Spleen (tissue), 11 donors: Measurements from ENCODE around the gene ZFYVE28. TPM values are rescaled to one million over a fixed set of nuclear protein-coding genes. Genes with fewer than 3 reads are reported as not detected.

ENCODE experiments used
- DNase-seq: peaks from one replicate; pipeline ENCODE4 v3.0.0-alpha.2; 2020
- H3K27ac ChIP-seq, 8 donors: fragments of 200-600 bp; sonication (generic) in 7 of 8; 1 replicate in 4 of 8; 2 replicates in 4 of 8; pipeline versions ENCODE4 v1.5.0 to v1.8.0; 2016 to 2021; ENCODE audit warnings: inconsistent platforms in 4 of 8, mild to moderate bottlenecking in 4 of 8, moderate library complexity in 1 of 8
- H3K27me3 ChIP-seq, 7 donors: fragments of 200-600 bp; sonication (generic) in 6 of 7; replicated peaks in 1 of 7; 1 replicate in 4 of 7; 2 replicates in 3 of 7; pipeline versions ENCODE4 v1.5.0 to v1.8.0; 2016 to 2021; ENCODE audit warnings: inconsistent platforms in 3 of 7, mild to moderate bottlenecking in 1 of 7
- H3K36me3 ChIP-seq, 6 donors: fragments of 200-600 bp; sonication (generic) in 5 of 6; 1 replicate in 4 of 6; 2 replicates in 2 of 6; pipeline versions ENCODE4 v1.5.0 to v1.8.0; 2016 to 2021; ENCODE audit warnings: inconsistent platforms in 2 of 6
- H3K4me1 ChIP-seq, 6 donors: fragments of 200-600 bp; sonication (generic) in 5 of 6; 1 replicate in 3 of 6; 2 replicates in 3 of 6; pipeline versions ENCODE4 v1.5.0 to v1.8.0; 2016 to 2021; ENCODE audit warnings: inconsistent platforms in 3 of 6
- H3K4me3 ChIP-seq, 8 donors: fragments of 200-600 bp; sonication (generic) in 7 of 8; 1 replicate in 4 of 8; 2 replicates in 4 of 8; pipeline versions ENCODE4 v1.5.0 to v1.8.0; 2016 to 2021; ENCODE audit warnings: inconsistent platforms in 4 of 8, mild to moderate bottlenecking in 4 of 8, moderate library complexity in 2 of 8
- H3K9me3 ChIP-seq, 8 donors: fragments of 200-600 bp; sonication (generic) in 7 of 8; 1 replicate in 4 of 8; 2 replicates in 4 of 8; pipeline versions ENCODE4 v1.5.0 to v1.8.0; 2016 to 2021; ENCODE audit warnings: inconsistent platforms in 4 of 8
- POLR2A ChIP-seq, 3 donors: fragments of 450-650 bp; IDR thresholded peaks; one replicate each; pipeline ENCODE4 v1.5.1; 2017; ENCODE audit warnings: antibody characterized with exemption in 3 of 3, mild to moderate bottlenecking in 1 of 3
- POLR2AphosphoS5 ChIP-seq, 3 donors: sonication (generic); formaldehyde crosslinking; IDR thresholded peaks; one replicate each; pipeline ENCODE4 v1.5.1; 2017; ENCODE audit warnings: antibody characterized with exemption in 3 of 3
- WGBS, 5 donors: extraction: QIAGEN DNeasy Blood & Tissue Kit in 3 of 5; methylation state at CpG; one replicate each; pipeline versions ENCODE4 v1.1.5 to v1.1.7; 2013 to 2018; 5-methylcytosine and 5-hydroxymethylcytosine counted together
- intact Hi-C: fragments of 100-400 bp; cut with DNase I; formaldehyde crosslinking; loops from one replicate; pipeline ENCODE4 v1.15.0; 2023; ENCODE audit warnings: low total_unique reads
- polyA plus RNA-seq, 3 donors: library from polyadenylated mRNA; stranded (reverse); fragments of 200-250 nt; gene quantifications; one replicate each; pipeline ENCODE4 v1.2.1, GENCODE V29; 2013
- total RNA-seq, 7 donors: library from RNA; depleted of rRNA in 3 of 7; stranded (reverse); fragments of >200 nt in 3 of 7; fragmentation: NEBNext Ultra II Directional in 4 of 7; extraction: Animal tissue kit (Norgen Biotek cat#: 25700) in 4 of 7; gene quantifications; one replicate each; pipeline versions ENCODE4 v1.1.0 to v1.2.1, GENCODE V29; 2016 to 2021
- TF ChIP-seq, protein P1 (sequence below), 11 experiments: fragments of 200-600 bp in 7 of 11; fragments of 450-650 bp in 4 of 11; sonication (generic) in 4 of 11; IDR thresholded peaks in 8 of 11; conservative IDR thresholded peaks in 3 of 11; 1 replicate in 7 of 11; 2 replicates in 4 of 11; pipeline versions ENCODE4 v1.4.0 to v1.8.0; 2016 to 2021; ENCODE audit warnings: antibody characterized with exemption in 11 of 11, inconsistent platforms in 4 of 11, mild to moderate bottlenecking in 1 of 11
- donor health status: healthy with polysubstance abuse.
- donor health status: DM: no; HTN: no; CAD: no; lungs with moderate emphysema.
- donor health status: DM: no; HTN: no; CAD: no.
- donor health status: Bipolar disorder and iron deficiency.
- donor health status: healthy.
- donor health status: DM: no; HTN: no; CAD: no.
- donor health status: DM: yes; HTN: yes; CAD: no.

ZFYVE28 gene
- total and polyA plus RNA-seq, 10 donors: 2.7 to 31.3 (median 12.6) TPM

DNA sequence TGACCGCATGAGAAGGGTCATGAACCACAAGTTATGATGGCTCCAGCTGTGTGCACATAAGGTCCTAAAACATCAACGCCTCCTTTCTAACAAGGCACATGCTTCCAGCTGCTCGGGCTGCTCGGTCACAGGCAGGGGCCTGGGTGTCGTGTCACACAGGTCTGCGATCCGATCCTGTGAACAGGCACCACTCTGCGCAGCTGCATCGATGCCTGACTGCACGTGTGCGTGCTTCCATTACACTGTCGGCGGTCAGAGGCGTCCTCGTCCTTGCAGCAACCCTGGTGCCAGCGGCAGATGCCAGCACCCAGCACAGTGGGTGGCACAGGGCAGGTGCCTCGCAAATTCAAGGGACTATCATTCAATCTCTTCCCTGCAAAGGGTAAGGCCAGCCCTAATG lies 23.9 kb downstream of the ZFYVE28 start:
- H3K4me1 ChIP-seq: peaks cover 0 to 47% (median 19%) of the 10 kb centered on the region in 6 donors
- 95 to 99% (median 97%) methylated on average over 14 to 17 of the region's 17 CpGs for WGBS, 5 donors
- peaks cover 0 to 30% (median 0%) of the 10 kb centered on the region in 7 donors for H3K27me3 ChIP-seq
- TF ChIP-seq POLR2A (IDR thresholded peaks at IDR 0.05) (no peak), POLR2AphosphoS5 (IDR thresholded peaks at IDR 0.05) (no peak)
- TF ChIP-seq, protein P1, sequence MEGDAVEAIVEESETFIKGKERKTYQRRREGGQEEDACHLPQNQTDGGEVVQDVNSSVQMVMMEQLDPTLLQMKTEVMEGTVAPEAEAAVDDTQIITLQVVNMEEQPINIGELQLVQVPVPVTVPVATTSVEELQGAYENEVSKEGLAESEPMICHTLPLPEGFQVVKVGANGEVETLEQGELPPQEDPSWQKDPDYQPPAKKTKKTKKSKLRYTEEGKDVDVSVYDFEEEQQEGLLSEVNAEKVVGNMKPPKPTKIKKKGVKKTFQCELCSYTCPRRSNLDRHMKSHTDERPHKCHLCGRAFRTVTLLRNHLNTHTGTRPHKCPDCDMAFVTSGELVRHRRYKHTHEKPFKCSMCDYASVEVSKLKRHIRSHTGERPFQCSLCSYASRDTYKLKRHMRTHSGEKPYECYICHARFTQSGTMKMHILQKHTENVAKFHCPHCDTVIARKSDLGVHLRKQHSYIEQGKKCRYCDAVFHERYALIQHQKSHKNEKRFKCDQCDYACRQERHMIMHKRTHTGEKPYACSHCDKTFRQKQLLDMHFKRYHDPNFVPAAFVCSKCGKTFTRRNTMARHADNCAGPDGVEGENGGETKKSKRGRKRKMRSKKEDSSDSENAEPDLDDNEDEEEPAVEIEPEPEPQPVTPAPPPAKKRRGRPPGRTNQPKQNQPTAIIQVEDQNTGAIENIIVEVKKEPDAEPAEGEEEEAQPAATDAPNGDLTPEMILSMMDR (IDR thresholded peaks at IDR 0.05 in 8 of 11, conservative IDR thresholded peaks at IDR 0.05 in 3 of 11): no peak
- intact Hi-C loops: no loop called here
- H3K27ac ChIP-seq: no peak overlapping the region
- no peak for DNase-seq
- no peak overlapping the region for H3K4me3 ChIP-seq
- no peaks in the 10 kb centered on the region for H3K36me3 ChIP-seq
- H3K9me3 ChIP-seq: no peaks in the 10 kb centered on the region

DNA sequence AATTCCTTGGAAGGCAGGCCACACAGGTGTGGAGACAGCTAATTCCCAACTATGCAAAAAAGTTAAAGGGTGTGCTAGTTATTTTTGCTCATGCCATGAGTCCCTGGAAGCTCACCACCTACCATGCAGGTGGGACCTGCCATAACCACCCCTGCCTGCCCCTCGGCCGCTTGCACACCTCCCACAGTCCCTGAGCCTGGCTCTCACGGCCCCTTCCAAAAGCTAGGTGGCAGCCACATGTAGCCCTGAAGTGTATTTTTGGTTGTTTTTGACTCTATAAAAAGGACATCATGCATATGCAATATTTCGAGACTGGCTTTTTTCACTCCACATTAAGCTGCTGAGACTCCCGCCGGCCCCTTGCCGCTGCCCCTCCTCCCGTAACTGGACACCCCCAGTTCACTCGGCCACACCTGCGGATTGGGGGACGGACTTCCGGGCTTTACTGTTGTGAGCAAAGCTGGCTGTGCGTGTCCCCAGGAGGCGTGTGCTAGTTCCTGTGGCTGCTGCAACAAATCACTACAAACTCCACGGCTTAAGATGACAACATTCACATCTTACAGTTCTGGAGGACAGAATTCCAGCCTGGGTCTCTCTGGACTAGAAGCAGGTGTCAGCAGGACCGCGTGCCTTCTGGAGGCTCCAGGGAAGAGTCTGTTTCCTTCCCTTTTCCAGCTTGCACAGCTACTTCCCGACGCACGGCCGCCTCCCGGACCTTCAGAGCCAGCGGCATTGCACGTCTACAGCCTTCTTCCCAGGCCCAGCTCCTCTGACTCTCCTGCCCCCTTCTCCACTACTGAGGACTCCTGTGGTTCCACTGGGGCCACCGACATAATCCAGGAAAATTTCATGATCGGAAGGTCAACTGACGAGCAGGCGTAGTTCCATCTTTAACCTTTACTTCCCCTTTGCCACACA lies 24.8 kb downstream of the ZFYVE28 start:
- H3K4me3 ChIP-seq: peak overlapping the region in 2 of 8 donors; percentile 17 to 42
- peaks cover 0 to 47% (median 19%) of the 10 kb centered on the region in 6 donors for H3K4me1 ChIP-seq
- intact Hi-C loops: no loop called here
- peak; percentile 85 for DNase-seq
- peaks cover 0 to 32% (median 0%) of the 10 kb centered on the region in 7 donors for H3K27me3 ChIP-seq
- no peak overlapping the region for H3K27ac ChIP-seq
- TF ChIP-seq, protein P1 (IDR thresholded peaks at IDR 0.05 in 8 of 11, conservative IDR thresholded peaks at IDR 0.05 in 3 of 11): peak in 1 of 11 experiments; percentile 12
- TF ChIP-seq POLR2AphosphoS5 (IDR thresholded peaks at IDR 0.05): no peak
- WGBS, 5 donors: 18 to 24% (median 21%) methylated on average over 26 to 28 of the region's 28 CpGs
- no peaks in the 10 kb centered on the region for H3K9me3 ChIP-seq
- H3K36me3 ChIP-seq: no peaks in the 10 kb centered on the region

DNA sequence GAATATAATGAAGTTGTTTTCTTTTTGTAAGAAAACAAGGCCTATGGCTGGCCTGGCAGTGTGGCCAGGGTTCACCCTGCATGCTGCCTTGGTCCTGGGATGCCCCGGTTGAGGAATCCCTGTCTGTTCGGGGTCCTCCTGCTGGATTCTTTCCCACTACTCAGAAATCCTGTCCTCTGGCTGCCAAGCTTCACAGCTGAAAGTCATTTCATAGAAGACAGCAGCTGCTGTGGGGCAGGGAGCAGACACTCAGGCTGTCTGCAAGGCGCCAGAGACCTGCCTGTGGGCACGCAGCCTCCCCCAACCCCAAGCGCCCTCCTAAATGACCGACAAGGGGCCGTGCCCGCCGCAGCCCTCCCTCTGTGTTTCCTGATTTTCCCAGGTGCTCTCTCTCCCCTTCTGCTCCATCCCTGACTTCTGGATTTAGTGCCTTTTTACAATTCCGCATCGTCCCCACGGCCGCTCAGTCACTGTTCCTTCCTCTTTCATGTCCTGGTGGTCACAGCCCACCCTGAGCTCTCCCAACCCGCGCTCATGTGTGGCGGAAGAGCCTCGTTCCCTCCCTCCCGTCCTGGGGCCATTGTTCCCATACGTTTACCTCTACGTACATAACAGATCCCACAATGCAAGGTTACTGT lies 27.5 kb downstream of the ZFYVE28 start:
- no peak for DNase-seq
- peaks cover 0 to 32% (median 0%) of the 10 kb centered on the region in 7 donors for H3K27me3 ChIP-seq
- intact Hi-C loops: no loop called here
- no peaks in the 10 kb centered on the region for H3K9me3 ChIP-seq
- 25 to 42% (median 34%) methylated on average over 20 of the region's 20 CpGs for WGBS, 5 donors
- peaks cover 0 to 47% (median 19%) of the 10 kb centered on the region in 6 donors for H3K4me1 ChIP-seq
- TF ChIP-seq POLR2A (IDR thresholded peaks at IDR 0.05) (no peak), POLR2AphosphoS5 (IDR thresholded peaks at IDR 0.05) (no peak)
- TF ChIP-seq, protein P1 (IDR thresholded peaks at IDR 0.05 in 8 of 11, conservative IDR thresholded peaks at IDR 0.05 in 3 of 11): no peak
- H3K36me3 ChIP-seq: no peaks in the 10 kb centered on the region
- no peak overlapping the region for H3K27ac ChIP-seq
- H3K4me3 ChIP-seq: peak overlapping the region in 1 of 8 donors; percentile 3

DNA sequence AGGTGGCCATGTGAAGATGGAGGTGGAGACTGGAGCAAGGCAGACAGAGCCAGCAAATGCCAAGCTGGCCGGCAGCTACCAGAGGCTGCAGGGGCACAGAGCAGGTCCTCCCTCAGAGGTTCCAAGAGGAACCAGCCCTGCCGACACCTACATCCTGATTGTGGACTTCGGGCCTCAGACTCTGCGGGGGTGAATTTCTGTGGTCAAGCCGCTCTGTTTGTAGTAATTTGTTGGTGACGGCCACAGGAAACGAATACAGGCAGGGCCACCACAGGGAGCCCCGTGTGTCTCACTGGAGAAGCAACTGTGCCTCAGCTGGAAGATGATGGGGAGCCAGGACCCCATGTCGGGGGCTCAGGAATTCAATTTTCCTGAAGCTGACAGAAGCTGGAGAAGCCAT lies 28.3 kb downstream of the ZFYVE28 start:
- intact Hi-C loops: no loop called here

More for the DNA sequence above, 28.3 kb downstream of the ZFYVE28 start:
- Histone ChIP-seq H3K36me3 (no peaks in the 10 kb centered on the region), H3K4me3 (no peak overlapping the region), H3K27me3 (peaks cover 0 to 32% (median 0%) of the 10 kb centered on the region in 7 donors), H3K4me1 (peaks cover 0 to 41% (median 19%) of the 10 kb centered on the region in 6 donors), H3K9me3 (no peaks in the 10 kb centered on the region), H3K27ac (no peak overlapping the region)
- 51 to 61% (median 59%) methylated on average over 7 to 9 of the region's 9 CpGs for WGBS, 5 donors
- no peak for TF ChIP-seq POLR2A (IDR thresholded peaks at IDR 0.05)
- no peak for DNase-seq
